ENCODE data around the gene SLC25A13.
A peak's percentile ranks its signal among the peaks of the same experiment; 100 is the strongest.

Gene SLC25A13

GRCh38 chr7:96121752-96122151, 200.1 kb downstream of the SLC25A13 start:
- Histone ChIP-seq H3K4me2 (ENCODE audit: low read length) (no peak overlapping the region), H4K12ac (ENCODE audit: low read depth, low read length) (no peak overlapping the region), H3K9ac (ENCODE audit: low read length) (no peak overlapping the region), H2BK120ac (ENCODE audit: insufficient read depth, low read length, poor library complexity) (no peak overlapping the region), H3K4me1 (ENCODE audit: control insufficient read depth in 1 of 2, insufficient read depth in 2 of 2, low read length in 2 of 2) (no peaks in the 10 kb centered on the region), H3K79me1 (ENCODE audit: low read length) (no peaks in the 10 kb centered on the region), H3K4me3 (ENCODE audit: low read depth, low read length) (no peak overlapping the region), H4K91ac (ENCODE audit: low read depth, low read length) (no peak overlapping the region), H3K4ac (ENCODE audit: low read depth, low read length) (no peak overlapping the region), H3K36me3 (ENCODE audit: control insufficient read depth in 1 of 2, insufficient read depth in 2 of 2, low read length in 2 of 2) (peaks cover 2% of the 10 kb centered on the region in 2 experiments), H2AFZ (ENCODE audit: insufficient read depth, low read length, poor library complexity) (no peak overlapping the region), H3K18ac (ENCODE audit: low read length) (no peak overlapping the region), H3K23ac (ENCODE audit: low read length) (no peak overlapping the region), H3K27me3 (ENCODE audit: insufficient read depth, low read length) (no peaks in the 10 kb centered on the region), H2BK5ac (ENCODE audit: low read depth, low read length, poor library complexity) (no peak overlapping the region), H4K8ac (ENCODE audit: low read depth, low read length) (no peak overlapping the region), H3K27ac (ENCODE audit: low read depth, low read length) (no peak overlapping the region), H3K79me2 (ENCODE audit: control insufficient read depth, insufficient read depth, low read length, poor library complexity) (no peaks in the 10 kb centered on the region), H2BK12ac (ENCODE audit: low read length) (no peak overlapping the region), H3K9me3 (ENCODE audit: insufficient read depth, low read depth, low read length) (no peaks in the 10 kb centered on the region), H2AK5ac (ENCODE audit: low read length) (no peak overlapping the region), H3K14ac (ENCODE audit: low read length) (no peak overlapping the region)
- WGBS (ENCODE audit: extremely low coverage, insufficient coverage, insufficient read length), result no CpG with 5 or more reads among the region's 6 CpGs
- peak in 1 of 2 donors; percentile 22 for DNase-seq

- no peak overlapping the region for H3K4ac ChIP-seq (ENCODE audit: low read depth, low read length)
- WGBS (ENCODE audit: extremely low coverage, insufficient coverage, insufficient read length), result no CpG with 5 or more reads among the region's 2 CpGs
- H3K9ac ChIP-seq (ENCODE audit: low read length), result no peak overlapping the region
- peaks cover 2% of the 10 kb centered on the region in 2 experiments for H3K36me3 ChIP-seq (ENCODE audit: control insufficient read depth in 1 of 2, insufficient read depth in 2 of 2, low read length in 2 of 2)
- no peak overlapping the region for H4K91ac ChIP-seq (ENCODE audit: low read depth, low read length)
- no peaks in the 10 kb centered on the region for H3K79me1 ChIP-seq (ENCODE audit: low read length)
- no peak for DNase-seq
- H2AFZ ChIP-seq (ENCODE audit: insufficient read depth, low read length, poor library complexity), result no peak overlapping the region
- H3K27me3 ChIP-seq (ENCODE audit: insufficient read depth, low read length), result no peaks in the 10 kb centered on the region
- H3K23ac ChIP-seq (ENCODE audit: low read length), result no peak overlapping the region
- no peak overlapping the region for H2AK5ac ChIP-seq (ENCODE audit: low read length)
- no peak overlapping the region for H3K14ac ChIP-seq (ENCODE audit: low read length)
- no peak overlapping the region for H2BK5ac ChIP-seq (ENCODE audit: low read depth, low read length, poor library complexity)
- no peak overlapping the region for H3K18ac ChIP-seq (ENCODE audit: low read length)
- no peak overlapping the region for H2BK120ac ChIP-seq (ENCODE audit: insufficient read depth, low read length, poor library complexity)
- no peak overlapping the region for H3K4me2 ChIP-seq (ENCODE audit: low read length)
- no peaks in the 10 kb centered on the region for H3K9me3 ChIP-seq (ENCODE audit: insufficient read depth, low read depth, low read length)
- no peak overlapping the region for H4K12ac ChIP-seq (ENCODE audit: low read depth, low read length)
- H2BK12ac ChIP-seq (ENCODE audit: low read length), result no peak overlapping the region
- H3K4me1 ChIP-seq (ENCODE audit: control insufficient read depth in 1 of 2, insufficient read depth in 2 of 2, low read length in 2 of 2), result no peaks in the 10 kb centered on the region
- no peaks in the 10 kb centered on the region for H3K79me2 ChIP-seq (ENCODE audit: control insufficient read depth, insufficient read depth, low read length, poor library complexity)
- H3K4me3 ChIP-seq (ENCODE audit: low read depth, low read length), result no peak overlapping the region
- H4K8ac ChIP-seq (ENCODE audit: low read depth, low read length), result no peak overlapping the region
- no peak overlapping the region for H3K27ac ChIP-seq (ENCODE audit: low read depth, low read length)
These were observed 201.3 kb downstream of the SLC25A13 start for GRCh38 chr7:96120445-96121225.

- H2AFZ ChIP-seq (ENCODE audit: insufficient read depth, low read length, poor library complexity), result no peak overlapping the region
- no peak overlapping the region for H3K4me2 ChIP-seq (ENCODE audit: low read length)
- no peak overlapping the region for H3K4ac ChIP-seq (ENCODE audit: low read depth, low read length)
- no peaks in the 10 kb centered on the region for H3K79me2 ChIP-seq (ENCODE audit: control insufficient read depth, insufficient read depth, low read length, poor library complexity)
- no peaks in the 10 kb centered on the region for H3K27me3 ChIP-seq (ENCODE audit: insufficient read depth, low read length)
- peak overlapping the region; percentile 8 for H2BK5ac ChIP-seq (ENCODE audit: low read depth, low read length, poor library complexity)
- no peak overlapping the region for H3K18ac ChIP-seq (ENCODE audit: low read length)
- no peak overlapping the region for H2BK120ac ChIP-seq (ENCODE audit: insufficient read depth, low read length, poor library complexity)
- no peak overlapping the region for H4K8ac ChIP-seq (ENCODE audit: low read depth, low read length)
- WGBS (ENCODE audit: extremely low coverage, insufficient coverage, insufficient read length), result no CpG with 5 or more reads among the region's 13 CpGs
- no peak overlapping the region for H3K4me3 ChIP-seq (ENCODE audit: low read depth, low read length)
- no peak overlapping the region for H2AK5ac ChIP-seq (ENCODE audit: low read length)
- peaks cover 0 to 2% of the 10 kb centered on the region in 2 experiments for H3K36me3 ChIP-seq (ENCODE audit: control insufficient read depth in 1 of 2, insufficient read depth in 2 of 2, low read length in 2 of 2)
- no peak overlapping the region for H3K9ac ChIP-seq (ENCODE audit: low read length)
- H3K23ac ChIP-seq (ENCODE audit: low read length), result no peak overlapping the region
- H3K79me1 ChIP-seq (ENCODE audit: low read length), result no peaks in the 10 kb centered on the region
- H3K14ac ChIP-seq (ENCODE audit: low read length), result no peak overlapping the region
- H4K12ac ChIP-seq (ENCODE audit: low read depth, low read length), result no peak overlapping the region
- no peak overlapping the region for H2BK12ac ChIP-seq (ENCODE audit: low read length)
- no peaks in the 10 kb centered on the region for H3K4me1 ChIP-seq (ENCODE audit: control insufficient read depth in 1 of 2, insufficient read depth in 2 of 2, low read length in 2 of 2)
- no peak overlapping the region for H3K27ac ChIP-seq (ENCODE audit: low read depth, low read length)
- H4K91ac ChIP-seq (ENCODE audit: low read depth, low read length), result no peak overlapping the region
- no peak for DNase-seq
- no peaks in the 10 kb centered on the region for H3K9me3 ChIP-seq (ENCODE audit: insufficient read depth, low read depth, low read length)
These were observed 203.4 kb downstream of the SLC25A13 start for GRCh38 chr7:96118449-96119001.

GRCh38 chr7:96116173-96116572, 205.7 kb downstream of the SLC25A13 start:
- H3K4me3 ChIP-seq (ENCODE audit: low read depth, low read length), result no peak overlapping the region
- H3K36me3 ChIP-seq (ENCODE audit: control insufficient read depth in 1 of 2, insufficient read depth in 2 of 2, low read length in 2 of 2), result peaks cover 0 to 2% of the 10 kb centered on the region in 2 experiments
- H4K12ac ChIP-seq (ENCODE audit: low read depth, low read length), result no peak overlapping the region
- no peak overlapping the region for H2BK5ac ChIP-seq (ENCODE audit: low read depth, low read length, poor library complexity)
- H2BK120ac ChIP-seq (ENCODE audit: insufficient read depth, low read length, poor library complexity), result no peak overlapping the region
- no peaks in the 10 kb centered on the region for H3K79me2 ChIP-seq (ENCODE audit: control insufficient read depth, insufficient read depth, low read length, poor library complexity)
- DNase-seq, result no peak
- no peak overlapping the region for H4K91ac ChIP-seq (ENCODE audit: low read depth, low read length)
- H3K4me2 ChIP-seq (ENCODE audit: low read length), result no peak overlapping the region
- no peak overlapping the region for H3K4ac ChIP-seq (ENCODE audit: low read depth, low read length)
- no peak overlapping the region for H4K8ac ChIP-seq (ENCODE audit: low read depth, low read length)
- no peak overlapping the region for H3K14ac ChIP-seq (ENCODE audit: low read length)
- no peak overlapping the region for H2AFZ ChIP-seq (ENCODE audit: insufficient read depth, low read length, poor library complexity)
- no peaks in the 10 kb centered on the region for H3K79me1 ChIP-seq (ENCODE audit: low read length)
- no peak overlapping the region for H2AK5ac ChIP-seq (ENCODE audit: low read length)
- no peak overlapping the region for H2BK12ac ChIP-seq (ENCODE audit: low read length)
- H3K9me3 ChIP-seq (ENCODE audit: insufficient read depth, low read depth, low read length), result no peaks in the 10 kb centered on the region
- no peak overlapping the region for H3K23ac ChIP-seq (ENCODE audit: low read length)
- no peaks in the 10 kb centered on the region for H3K4me1 ChIP-seq (ENCODE audit: control insufficient read depth in 1 of 2, insufficient read depth in 2 of 2, low read length in 2 of 2)
- WGBS (ENCODE audit: extremely low coverage, insufficient coverage, insufficient read length), result no CpG with 5 or more reads among the region's 7 CpGs
- no peak overlapping the region for H3K27ac ChIP-seq (ENCODE audit: low read depth, low read length)
- no peak overlapping the region for H3K9ac ChIP-seq (ENCODE audit: low read length)
- no peaks in the 10 kb centered on the region for H3K27me3 ChIP-seq (ENCODE audit: insufficient read depth, low read length)
- no peak overlapping the region for H3K18ac ChIP-seq (ENCODE audit: low read length)
